GM12878 (cell line): ENCODE data around the gene TRIM41. TPM values are rescaled to one million over a fixed set of nuclear protein-coding genes. Genes with fewer than 3 reads are reported as not detected.

Experiments used
- BHLHE40 ChIP-seq, 2 experiments: fragments of 450-650 bp in 1 of 2; IDR thresholded peaks; 2 replicates each; pipeline ENCODE4 v1.6.1; 2011 to 2017; ENCODE audit warnings: low read depth in 2 of 2, borderline replicate concordance in 1 of 2, improper control_type of control experiment in 1 of 2, low read length in 1 of 2, mild to moderate bottlenecking in 1 of 2
- CBFB ChIP-seq: IDR thresholded peaks from 2 replicates; pipeline ENCODE4 v1.6.1; 2016; ENCODE audit warnings: antibody characterized with exemption, low read depth
- GABPA ChIP-seq: IDR thresholded peaks from 2 replicates; pipeline ENCODE4 v1.6.1; 2014; ENCODE audit warnings: antibody characterized with exemption, low read depth, mild to moderate bottlenecking, inconsistent platforms
- HCFC1 ChIP-seq: fragments of 150-350 bp; IDR thresholded peaks from 2 replicates; pipeline ENCODE4 v1.6.1; 2014; ENCODE audit warnings: low read length
- IRF3 ChIP-seq: fragments of 450-650 bp; IDR thresholded peaks from 2 replicates; pipeline ENCODE4 v1.6.1; 2014; ENCODE audit warnings: mild to moderate bottlenecking
- NBN ChIP-seq: fragments of 450-650 bp; IDR thresholded peaks from 2 replicates; pipeline ENCODE4 v1.6.1; 2016
- PML ChIP-seq: IDR thresholded peaks from 2 replicates; pipeline ENCODE4 v1.6.1; 2012; ENCODE audit warnings: low read length, inconsistent platforms
- SKIL ChIP-seq: fragments of 450-650 bp; IDR thresholded peaks from 2 replicates; pipeline ENCODE4 v1.6.1; 2017; ENCODE audit warnings: mild to moderate bottlenecking, low read depth, inconsistent platforms; ENCODE audit not compliant: poor library complexity, severe bottlenecking
- STAT1 ChIP-seq: fragments of 450-650 bp; conservative IDR thresholded peaks from 2 replicates; pipeline ENCODE4 v1.6.1; 2014; ENCODE audit warnings: antibody characterized with exemption, mild to moderate bottlenecking
- ZBTB40 ChIP-seq: fragments of 450-650 bp; IDR thresholded peaks from 2 replicates; pipeline ENCODE4 v1.6.1; 2016; ENCODE audit warnings: mild to moderate bottlenecking, moderate library complexity, borderline replicate concordance
- ZNF622 ChIP-seq: fragments of 450-650 bp; IDR thresholded peaks from 2 replicates; pipeline ENCODE4 v1.6.1; 2017; ENCODE audit warnings: mild to moderate bottlenecking, inconsistent platforms
- polyA plus RNA-seq, 11 experiments: library from polyadenylated mRNA; depleted of rRNA in 4 of 11; unstranded in 6 of 11; stranded (reverse) in 5 of 11; fragments of >200 nt; fragmentation: Nextera tagmentation in 4 of 11; fragmentation: Illumina TruSeq in 1 of 11; extraction: Ambion mirVana in 4 of 11; extraction: Trizol in 1 of 11; gene quantifications; 1 replicate in 1 of 11; 2 replicates in 10 of 11; pipeline versions ENCODE4 v1.2.1 to v1.2.3, GENCODE V29; 2011 to 2016; ENCODE audit warnings: inconsistent platforms in 2 of 11, missing spikeins in 2 of 11, low read depth in 1 of 11
- total RNA-seq, 4 experiments: library from RNA; depleted of rRNA in 3 of 4; stranded (reverse); fragments of >200 nt in 3 of 4; fragmentation: Illumina TruSeq in 1 of 4; extraction: Trizol in 1 of 4; gene quantifications; 2 replicates each; pipeline versions ENCODE4 v1.2.1 to v1.2.3, GENCODE V29; 2013 to 2021

Gene TRIM41
- total and polyA plus RNA-seq, 10 of the 15 experiments (the other 5 are each of a cell fraction or from before 2014, with no cell fraction given) = 1.0 to 28.9 (median 10.6) TPM

- TF ChIP-seq ZBTB40 = peak; percentile 66
- TF ChIP-seq SKIL = peak; percentile 58
- no peak for TF ChIP-seq NBN
- TF ChIP-seq IRF3 = 0 out of 2 replicates have a peak, but pooled peaks have one; percentile 9
- no peak for TF ChIP-seq GABPA
- peak in 1 of 2 experiments; percentile 57; a peak in 1 of 4 replicates for TF ChIP-seq BHLHE40 (IDR thresholded peaks at IDR 0.05; ENCODE audit: borderline replicate concordance in 1 of 2, low read depth in 2 of 2, low read length in 1 of 2)
- TF ChIP-seq HCFC1 = no peak
- peak; percentile 80; the same call in 1 of the 2 replicates for TF ChIP-seq STAT1
- no peak for TF ChIP-seq PML
- TF ChIP-seq ZNF622 = no peak
- 0 out of 2 replicates have a peak, but pooled peaks have one; percentile 32 for TF ChIP-seq CBFB
Observed at GRCh38 chr5:181187500-181188213, 35.4 kb upstream of the TRIM41 start (continued).
